ENCODE results near the gene LNPEP. TPM values are rescaled to one million over a fixed set of nuclear protein-coding genes. Genes with fewer than 3 reads are reported as not detected.

LNPEP gene

Small RNA genes lying within 50 kb of the gene (small RNA-seq; reads per million reads assigned to genes)
- not detected for gene RF00019 (ENCODE audit: low read depth)

Measured in mesenchymal stem cell (in vitro differentiated cells and primary cell).